HG03196 (cell line): ENCODE results near the gene OR6B2.
"Not testable (repeated sequence)": the region's sequence is repeated elsewhere in the genome, so short reads cannot be mapped to it uniquely, and the experiment has no call there.

Experiments
- ATAC-seq: cut with Tn5 transposase; IDR thresholded peaks from one replicate; pipeline ENCODE4 v1.9.1; 2021; ENCODE audit not compliant: unreplicated experiment

The OR6B2 gene

GRCh38 chr2:240030379-240031094 is at the start of gene OR6B2:
OR6B2 (minus strand) TSS chr2:240030429; CDS start chr2:240030429, 0 bp downstream.
- ATAC-seq: no peak

- no peak for ATAC-seq
Measured at GRCh38 chr2:240078631-240079030, 48.4 kb upstream of the OR6B2 start.

- no peak for ATAC-seq
Measured at GRCh38 chr2:240077442-240077841, 47.2 kb upstream of the OR6B2 start.

GRCh38 chr2:240074545-240074944 is 44.3 kb upstream of the OR6B2 start:
- no peak for ATAC-seq

- ATAC-seq: no peak
Measured at GRCh38 chr2:240070907-240071306, 40.7 kb upstream of the OR6B2 start.

- no peak for ATAC-seq
Measured at GRCh38 chr2:240069829-240070228, 39.6 kb upstream of the OR6B2 start.

GRCh38 chr2:240068193-240068592 is 38.0 kb upstream of the OR6B2 start:
- no peak for ATAC-seq

GRCh38 chr2:240066489-240066888 is 36.3 kb upstream of the OR6B2 start:
- ATAC-seq: no peak

- no peak for ATAC-seq
Measured at GRCh38 chr2:240064898-240065297, 34.7 kb upstream of the OR6B2 start.

GRCh38 chr2:240060977-240061591 is 30.9 kb upstream of the OR6B2 start:
- no peak for ATAC-seq

GRCh38 chr2:240056678-240057077 is 26.4 kb upstream of the OR6B2 start:
- ATAC-seq: no peak

- ATAC-seq: no peak
Measured at GRCh38 chr2:240055177-240055917, 25.1 kb upstream of the OR6B2 start.

- ATAC-seq: no peak
Measured at GRCh38 chr2:240053173-240054155, 23.2 kb upstream of the OR6B2 start, which contains the start of gene OR6B3. OR6B3 (minus strand) TSS chr2:240053521.

GRCh38 chr2:240052524-240052923 is 22.3 kb upstream of the OR6B2 start:
- ATAC-seq: no peak

GRCh38 chr2:240051697-240052096 is 21.5 kb upstream of the OR6B2 start:
- ATAC-seq: no peak

- ATAC-seq: no peak
Measured at GRCh38 chr2:240050278-240050677, 20.0 kb upstream of the OR6B2 start.

- no peak for ATAC-seq
Measured at GRCh38 chr2:240048237-240048636, 18.0 kb upstream of the OR6B2 start.

GRCh38 chr2:240045098-240045497 is 14.9 kb upstream of the OR6B2 start:
- no peak for ATAC-seq

GRCh38 chr2:240044096-240044495 is 13.9 kb upstream of the OR6B2 start:
- not testable (repeated sequence) for ATAC-seq

- no peak for ATAC-seq
Measured at GRCh38 chr2:240043279-240043989, 13.2 kb upstream of the OR6B2 start.
